ENCODE results near the gene SLC6A7.

The SLC6A7 gene

GRCh38 chr5:150258130-150258529 is 68.3 kb downstream of the SLC6A7 start:
- DNase-seq (ENCODE audit: low read depth in 2 of 3, low spot score in 2 of 3), result no peak
